NCI-H510A treated with DMSO at 0.1 percent for 48 hours (cell line): ENCODE results near the gene UBE2I.
A peak's percentile ranks its signal among the peaks of the same experiment; 100 is the strongest.
"Not testable (repeated sequence)": the region's sequence is repeated elsewhere in the genome, so short reads cannot be mapped to it uniquely, and the experiment has no call there.

Experiments
- DNase-seq: peaks from one replicate; lab custom pipeline; 2025; lab: John Stamatoyannopoulos, UW

The UBE2I gene

DNA sequence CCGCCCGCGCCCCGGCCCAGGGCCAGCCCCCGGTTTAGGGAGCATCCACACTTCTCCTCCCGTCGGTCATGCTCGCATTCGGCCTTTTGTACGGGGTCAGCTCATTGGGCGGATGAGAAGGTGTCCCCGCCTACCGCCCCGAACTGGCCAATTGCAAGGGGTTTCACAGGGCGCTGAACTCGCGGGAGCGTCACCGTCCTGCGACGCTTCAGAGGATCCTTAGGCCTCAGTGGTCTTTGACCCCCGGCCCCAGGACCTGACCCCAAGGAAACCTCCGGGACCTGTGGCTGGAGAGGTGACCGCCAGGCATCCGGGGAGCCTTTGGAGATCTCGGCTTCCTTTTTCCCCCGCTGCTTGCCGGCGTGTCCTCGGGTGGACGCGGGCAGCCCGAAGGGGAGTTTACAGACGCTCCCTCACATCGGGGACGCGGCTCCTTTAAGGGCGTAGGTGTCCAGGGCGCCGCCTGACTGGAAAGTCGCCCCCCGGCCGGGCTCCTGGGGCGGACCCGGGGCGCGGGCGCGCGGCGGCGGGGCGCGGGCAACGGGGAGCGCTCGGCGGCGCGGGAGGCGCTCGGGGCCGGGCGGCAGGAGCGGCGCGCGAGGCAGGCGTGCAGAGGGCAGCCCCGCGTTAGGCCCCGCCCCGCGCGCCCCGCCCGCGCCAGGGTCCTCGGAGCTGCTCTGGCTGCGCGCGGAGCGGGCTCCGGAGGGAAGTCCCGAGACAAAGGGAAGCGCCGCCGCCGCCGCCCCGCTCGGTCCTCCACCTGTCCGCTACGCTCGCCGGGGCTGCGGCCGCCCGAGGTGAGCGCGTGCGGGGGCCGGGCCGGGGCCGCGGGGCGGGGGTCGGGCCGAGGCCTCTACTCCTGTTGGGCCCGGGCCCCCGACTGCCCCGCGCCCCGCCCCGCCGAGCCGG, at the start of gene UBE2I:
Gene UBE2I, plus strand, starts transcription at position 660 of the 909 bp plus-strand sequence. CDS start 4,395 bp downstream, outside the sequence.
- peak; percentile 71 for DNase-seq

DNA sequence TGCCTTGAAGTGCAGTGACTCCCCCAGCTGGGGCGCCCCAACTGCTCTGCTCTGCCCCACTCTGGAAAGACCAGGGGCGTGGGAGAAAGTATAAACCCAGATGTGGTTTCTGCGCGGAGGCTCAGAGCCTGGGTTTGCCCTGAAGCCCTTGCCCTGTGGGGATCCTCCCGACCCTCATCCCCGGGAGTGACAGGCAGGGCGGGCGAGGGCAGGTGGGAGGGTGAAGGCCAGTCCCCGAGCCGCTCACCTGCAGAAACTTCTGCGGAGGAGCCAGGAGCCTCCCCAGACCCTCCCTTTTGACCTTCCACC, 49.7 kb upstream of the UBE2I start:
- no peak for DNase-seq

DNA sequence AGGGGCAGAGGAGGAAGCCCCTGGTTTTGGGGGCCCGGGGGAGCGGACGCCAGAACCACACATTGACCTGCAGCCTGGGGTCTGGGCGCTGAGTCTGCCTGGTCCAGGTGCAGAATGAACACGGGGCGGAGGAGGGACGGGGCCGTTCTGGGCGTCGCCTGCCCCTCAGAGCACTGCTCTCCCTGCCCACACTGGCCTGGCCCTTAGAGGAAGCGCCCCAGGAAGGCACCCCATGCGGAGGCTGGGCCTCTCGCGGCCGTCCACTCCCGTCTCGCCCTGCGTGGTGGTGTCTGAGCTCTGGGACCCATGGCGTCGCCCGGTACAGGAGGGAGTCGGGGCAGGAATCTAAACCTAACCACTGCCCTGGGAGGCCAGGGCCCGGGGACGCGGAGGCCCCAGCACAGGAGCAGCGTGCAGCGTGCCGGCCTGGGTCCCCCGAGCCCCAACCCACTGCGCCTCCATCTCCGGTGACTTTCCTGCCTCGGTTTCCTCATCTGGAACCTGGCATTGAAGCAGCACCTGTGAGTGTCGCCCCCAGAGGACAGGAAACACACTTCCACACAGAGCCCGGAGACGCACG, 49.2 kb upstream of the UBE2I start:
- DNase-seq, result no peak

DNA sequence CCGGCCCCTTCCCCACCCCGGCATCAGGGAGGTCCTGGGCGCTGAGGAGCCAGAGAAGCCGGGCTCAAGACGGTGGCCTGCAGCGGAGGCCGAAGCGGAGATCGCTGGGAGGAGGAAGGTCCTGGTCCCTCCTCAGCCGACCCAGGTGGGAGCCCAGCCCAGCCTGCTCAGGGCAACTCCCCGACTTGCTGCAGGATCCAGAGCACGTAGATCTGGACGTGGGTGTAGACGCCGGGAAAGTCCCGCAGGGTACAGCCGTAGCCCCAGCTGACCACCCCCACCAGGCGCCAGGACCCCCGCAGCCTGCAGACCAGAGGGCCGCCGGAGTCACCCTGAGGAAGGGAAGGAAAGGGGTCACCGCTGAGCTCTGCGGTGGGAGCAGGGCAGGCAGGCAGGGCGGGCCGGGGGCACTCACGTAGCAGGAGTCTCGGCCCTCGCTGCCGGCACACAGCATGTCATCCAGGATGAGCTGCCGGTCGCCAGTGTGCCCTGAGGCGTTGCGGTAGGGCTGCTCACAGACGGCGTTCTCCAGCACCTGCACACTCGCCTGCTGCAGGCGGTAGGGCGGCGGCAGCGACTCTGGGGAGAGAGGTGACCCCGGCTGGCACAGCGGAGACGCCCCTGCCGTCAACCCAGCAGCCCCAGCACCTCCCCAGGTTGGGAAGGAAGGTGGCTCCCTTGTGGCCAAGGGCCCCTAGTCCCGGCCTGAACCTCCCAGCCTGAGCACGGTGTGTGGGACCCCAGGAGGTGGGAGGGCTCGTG, 48.1 kb upstream of the UBE2I start:
- no peak for DNase-seq

DNA sequence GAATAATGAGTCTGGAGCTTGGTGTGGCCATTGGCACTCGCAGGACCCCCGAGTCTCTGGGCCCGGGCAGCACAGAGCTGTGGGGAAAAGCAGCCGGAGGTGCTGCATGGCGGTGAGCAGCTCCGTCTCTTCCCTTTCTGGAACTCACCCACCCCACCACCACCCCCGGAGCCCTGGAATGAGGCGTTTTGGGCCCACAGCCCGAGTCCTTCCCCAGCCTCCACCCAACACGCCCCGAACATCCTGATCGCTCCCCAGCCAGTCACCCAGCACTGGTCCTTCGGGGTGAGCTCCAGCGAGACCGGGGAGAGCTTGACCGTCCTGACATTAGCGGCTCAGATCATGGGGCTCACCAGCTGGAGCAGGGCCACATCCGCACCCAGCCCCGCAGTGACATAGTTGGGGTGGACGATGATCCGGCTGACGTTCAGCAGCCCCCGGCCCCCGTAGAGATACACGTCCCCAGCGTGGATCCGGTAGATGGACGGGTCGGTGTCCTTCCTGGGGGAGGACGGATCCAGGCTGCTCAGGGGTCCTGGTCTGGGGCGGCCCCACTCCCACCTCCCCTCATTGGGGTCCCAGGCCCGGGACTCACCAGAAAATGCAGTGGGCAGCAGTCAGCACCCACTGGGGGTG, 47.1 kb upstream of the UBE2I start:
- no peak for DNase-seq

DNA sequence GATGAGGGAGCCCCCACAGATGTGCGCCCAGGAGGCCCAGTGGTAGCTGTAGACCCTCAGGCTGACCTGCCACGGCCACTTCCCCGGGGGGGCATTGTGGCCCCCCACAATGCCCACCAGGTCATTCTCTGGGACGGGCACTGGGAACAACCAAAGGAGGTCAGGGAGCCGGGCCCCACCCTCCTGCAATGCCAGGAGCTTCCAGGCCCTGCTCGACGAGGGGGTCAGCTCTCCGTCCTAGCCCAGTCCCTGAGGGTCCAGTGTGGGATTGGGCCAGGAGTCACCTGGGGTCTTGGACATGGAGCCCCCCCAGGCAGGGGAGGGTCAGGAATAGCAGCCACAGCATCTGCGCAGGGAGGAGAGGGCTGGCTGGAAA, 46.6 kb upstream of the UBE2I start:
- no peak for DNase-seq

DNA sequence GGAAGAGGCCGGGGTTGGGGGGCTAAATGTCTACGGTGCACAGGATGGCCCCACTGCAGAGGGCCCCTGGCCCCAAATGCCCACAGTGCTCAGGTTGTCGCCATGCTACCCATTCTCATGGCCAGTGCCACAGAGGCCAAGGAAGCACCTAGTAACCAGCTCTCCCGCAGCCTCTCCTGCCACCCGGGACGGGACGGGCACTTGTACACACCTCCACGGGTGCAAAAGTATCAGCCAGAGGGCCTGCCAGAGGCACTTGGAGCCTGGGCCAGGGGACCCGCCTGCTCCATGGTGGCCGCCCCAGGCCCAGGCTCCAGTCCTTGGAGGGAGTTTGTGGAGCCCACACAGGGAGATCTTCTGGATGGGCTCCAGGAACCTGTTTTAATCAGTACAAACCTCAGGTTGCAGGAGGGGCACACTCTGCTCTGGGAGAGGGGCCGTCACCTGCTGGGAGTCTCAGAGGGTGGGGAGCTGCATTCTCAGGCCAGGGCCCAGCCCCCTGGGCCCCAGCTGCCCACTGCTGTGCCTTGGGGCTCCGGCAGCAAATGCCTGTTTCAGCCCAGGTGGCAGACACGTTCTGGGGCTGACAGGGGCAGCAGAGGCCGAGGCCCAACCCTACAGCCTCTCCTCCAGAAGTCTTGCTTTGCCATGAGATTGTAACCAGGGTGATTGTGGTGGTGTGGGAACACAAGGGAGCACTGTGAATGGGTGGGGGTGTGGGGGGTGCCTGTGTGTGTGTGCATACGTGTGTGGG, 45.7 kb upstream of the UBE2I start:
- DNase-seq, result no peak

DNA sequence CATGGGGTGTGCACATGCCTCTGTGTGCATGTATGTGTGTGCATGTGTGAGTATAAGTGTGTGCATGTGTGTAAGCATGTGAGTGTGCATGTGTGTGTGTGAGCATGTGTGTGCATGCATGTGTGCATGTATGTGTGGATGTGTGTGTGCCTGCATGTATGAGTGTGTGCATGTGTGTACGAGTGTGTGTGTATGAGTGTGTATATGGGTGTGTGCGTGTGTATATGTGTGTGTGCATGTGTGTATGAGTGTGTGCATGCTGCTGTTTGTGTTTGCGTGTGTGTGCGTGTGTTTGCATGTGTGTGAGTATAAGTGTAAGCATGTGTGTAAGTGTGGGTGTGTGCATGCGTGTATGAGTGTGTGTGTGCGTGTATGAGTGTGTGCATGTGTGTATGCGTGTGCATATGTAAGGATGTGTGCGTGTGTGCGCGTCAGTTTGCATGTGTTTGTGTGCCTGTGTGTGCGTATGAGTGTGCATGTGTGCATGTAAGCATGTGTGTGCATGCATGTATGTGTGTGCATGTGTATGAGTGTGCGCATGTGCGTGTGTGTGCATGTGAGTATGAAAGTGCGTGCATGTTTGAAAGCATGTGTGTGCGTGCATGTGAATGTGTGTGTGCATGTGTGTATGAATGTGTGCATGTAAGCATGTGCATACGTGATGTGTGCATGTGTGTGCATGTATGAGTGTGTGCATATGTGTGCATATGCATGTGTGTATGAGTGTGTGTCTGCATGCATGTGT, 44.9 kb upstream of the UBE2I start:
- DNase-seq, result no peak

DNA sequence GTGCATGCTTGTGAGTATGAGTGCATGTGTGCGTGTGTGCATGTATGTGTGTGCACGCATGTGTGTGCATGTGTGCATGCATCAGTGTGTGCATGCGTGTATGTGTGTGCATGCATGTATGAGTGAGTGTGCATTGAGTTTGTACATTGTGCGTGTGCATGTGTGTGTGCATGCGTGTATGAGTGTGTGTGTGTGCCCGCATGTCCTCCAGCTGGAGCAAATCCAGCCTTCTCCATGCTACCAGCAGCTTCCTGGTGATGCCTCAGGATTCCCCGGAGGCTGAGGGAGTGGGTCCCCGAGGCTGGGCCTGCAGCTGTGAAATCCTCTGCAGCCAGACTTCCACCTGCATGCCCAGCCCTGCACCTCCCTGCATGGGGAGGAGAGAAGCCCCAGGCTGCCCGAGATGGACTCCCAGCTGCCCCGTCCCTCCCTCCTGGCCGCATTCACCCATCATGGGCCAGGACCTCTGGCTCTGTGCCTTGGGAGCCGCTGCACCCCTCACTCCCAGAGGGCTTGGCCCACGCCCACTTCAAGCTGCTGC, 44.3 kb upstream of the UBE2I start:
- DNase-seq, result no peak

DNA sequence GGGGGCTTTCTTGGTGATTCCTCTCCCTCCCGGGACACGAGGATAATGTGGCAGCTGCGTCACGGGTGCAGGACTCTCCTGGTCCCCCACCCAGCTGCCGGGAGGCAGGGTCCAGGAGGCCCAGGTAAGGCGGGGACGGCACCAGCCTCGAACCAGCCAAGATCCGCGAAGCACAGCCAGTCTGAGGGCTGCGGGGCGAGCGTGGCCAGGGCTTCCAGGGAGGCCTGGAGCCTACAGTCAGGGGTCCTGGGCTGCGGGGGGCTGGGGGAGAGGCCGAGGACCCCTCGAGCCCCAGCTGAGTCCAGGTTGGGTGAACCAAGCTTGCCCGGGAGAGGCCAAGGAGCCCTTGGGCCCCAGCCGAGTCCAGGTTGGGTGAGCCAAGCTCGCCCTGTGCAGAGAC, 43.6 kb upstream of the UBE2I start:
- DNase-seq, result no peak

DNA sequence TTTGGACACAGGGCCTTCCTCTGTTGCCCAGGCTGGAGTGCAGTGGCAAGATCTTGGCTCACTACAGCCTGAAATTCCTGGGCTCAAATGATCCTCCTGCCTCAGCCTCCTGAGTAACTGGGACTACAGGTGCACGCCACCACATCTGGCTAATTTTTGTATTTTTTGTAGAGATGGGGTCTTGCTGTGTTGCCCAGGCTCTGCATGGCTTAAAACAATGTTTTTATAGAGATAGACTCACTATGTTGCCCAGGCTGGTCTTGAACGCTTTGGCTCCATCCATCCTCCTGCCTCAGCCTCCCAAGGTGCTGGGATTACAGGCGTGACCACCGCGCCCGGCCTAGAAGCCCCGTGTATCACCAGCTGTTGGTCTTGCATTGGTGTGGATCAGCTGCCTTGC, 40.0 kb upstream of the UBE2I start:
- not testable (repeated sequence) for DNase-seq

DNA sequence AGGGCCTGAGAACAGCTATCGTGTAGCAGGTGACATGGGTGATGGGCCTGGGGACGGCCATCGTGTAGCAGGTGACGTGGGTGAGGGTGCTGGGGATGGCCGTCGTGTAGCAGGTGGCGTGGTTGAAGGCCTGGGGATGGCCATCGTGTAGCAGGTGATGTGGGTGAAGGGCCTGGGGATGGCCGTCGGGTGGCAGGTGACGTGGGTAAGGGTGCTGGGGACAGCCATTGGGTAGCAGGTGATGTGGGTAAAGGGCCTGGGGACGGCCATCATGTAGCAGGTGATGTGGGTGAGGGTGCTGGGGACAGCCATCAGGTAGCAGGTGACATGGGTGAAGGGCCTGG, 38.1 kb upstream of the UBE2I start:
- no peak for DNase-seq

DNA sequence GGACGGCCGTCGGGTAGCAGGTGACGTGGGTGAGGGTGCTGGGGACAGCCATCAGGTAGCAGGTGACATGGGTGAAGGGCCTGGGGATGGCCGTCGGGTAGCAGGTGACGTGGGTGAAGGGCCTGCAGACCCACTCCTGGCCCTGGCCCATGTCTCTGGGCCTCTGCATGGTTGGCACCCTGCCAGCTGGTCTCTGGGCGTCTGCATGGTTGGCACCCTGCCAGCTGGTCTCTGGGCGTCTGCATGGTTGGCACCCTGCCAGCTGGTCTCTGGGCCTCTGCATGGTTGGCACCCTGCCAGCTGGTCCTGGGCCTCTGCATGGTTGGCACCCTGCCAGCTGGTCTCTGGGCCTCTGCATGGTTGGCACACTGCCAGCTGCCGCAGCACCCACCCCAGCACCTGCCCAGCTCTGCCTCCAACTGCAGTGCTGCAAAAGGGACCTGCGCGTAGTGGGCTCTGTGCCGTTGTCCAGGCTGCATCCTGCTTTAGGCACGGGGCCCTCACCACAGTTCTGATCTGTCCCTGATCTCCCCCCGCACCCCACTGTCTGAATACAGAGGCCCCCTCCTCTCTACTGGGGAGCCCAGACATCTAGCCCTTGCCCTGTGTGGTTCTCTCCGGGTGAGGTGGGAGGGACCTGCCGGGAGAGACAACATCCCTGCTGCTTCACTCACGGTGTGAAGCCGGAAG, 37.6 kb upstream of the UBE2I start:
- DNase-seq, result peak; percentile 77

DNA sequence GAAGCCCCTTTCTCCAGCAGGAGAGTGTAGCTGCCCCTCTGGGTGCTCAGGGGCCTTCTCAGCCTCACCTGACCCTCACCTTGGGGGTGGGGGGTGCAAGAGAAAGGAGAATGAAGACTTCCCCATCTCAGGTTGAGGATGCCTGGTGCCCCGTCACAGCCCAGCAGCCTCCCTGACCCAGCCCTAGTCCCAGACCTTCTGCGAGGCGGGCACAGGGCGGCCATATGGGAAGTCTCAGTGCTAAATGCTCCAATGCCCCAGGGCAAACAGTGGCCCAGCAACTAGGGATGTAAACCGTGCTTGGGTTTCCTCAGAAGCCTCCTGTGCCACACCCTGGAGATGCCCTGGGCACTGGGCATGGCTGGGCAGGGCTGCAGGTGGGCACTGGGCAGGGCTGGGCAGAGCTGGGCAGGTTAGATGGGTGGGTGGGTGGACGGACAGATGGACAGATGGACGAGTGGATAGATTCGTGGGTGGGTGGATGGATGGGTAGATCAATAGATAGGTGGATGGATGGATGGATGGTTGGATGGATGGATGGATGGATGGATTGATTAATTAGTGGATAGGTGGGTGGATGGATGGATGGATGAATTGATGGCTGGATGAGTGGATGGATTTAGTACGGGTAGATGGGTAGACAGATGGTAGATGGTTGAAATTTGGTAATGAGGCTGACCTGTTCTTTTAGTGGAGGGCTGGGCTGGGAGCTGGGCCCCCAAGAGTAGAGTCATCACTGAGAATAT, 36.8 kb upstream of the UBE2I start:
- no peak for DNase-seq

DNA sequence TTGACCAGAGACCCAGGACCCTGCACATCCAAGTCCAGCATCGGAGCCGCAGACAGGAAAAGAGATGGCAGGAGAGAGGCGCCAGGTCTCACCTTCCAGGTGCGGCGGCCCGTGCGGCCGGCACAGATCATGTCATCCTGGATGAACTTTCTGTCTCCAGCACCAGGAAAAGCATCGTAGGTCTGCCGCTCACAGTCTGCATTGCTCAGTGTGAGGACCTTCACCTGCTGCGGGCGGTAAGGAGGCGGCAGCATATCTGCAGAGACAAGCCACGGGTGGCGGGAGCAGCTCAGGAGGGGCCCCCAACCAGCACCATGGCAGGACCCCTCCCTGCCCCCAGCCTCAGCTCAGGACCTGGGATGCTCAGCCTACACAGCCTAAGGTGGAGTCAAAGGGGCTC, 35.6 kb upstream of the UBE2I start:
- no peak for DNase-seq

DNA sequence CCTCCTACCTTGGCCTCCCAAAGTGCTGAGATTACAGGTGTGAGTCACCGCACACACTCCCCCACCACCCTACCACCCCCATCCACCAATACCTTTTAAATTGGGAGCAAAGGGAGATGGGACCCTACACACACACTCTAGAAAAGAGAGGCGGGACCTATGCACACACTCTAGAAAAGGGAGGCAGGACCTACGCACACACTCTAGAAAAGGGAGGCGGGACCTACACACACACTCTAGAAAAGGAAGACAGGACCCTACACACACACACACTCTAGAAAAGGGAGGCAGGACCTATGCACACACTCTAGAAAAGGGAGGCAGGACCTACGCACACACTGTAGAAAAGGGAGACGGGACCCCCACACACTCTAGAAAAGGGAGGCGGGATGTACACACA, 34.7 kb upstream of the UBE2I start:
- no peak for DNase-seq

DNA sequence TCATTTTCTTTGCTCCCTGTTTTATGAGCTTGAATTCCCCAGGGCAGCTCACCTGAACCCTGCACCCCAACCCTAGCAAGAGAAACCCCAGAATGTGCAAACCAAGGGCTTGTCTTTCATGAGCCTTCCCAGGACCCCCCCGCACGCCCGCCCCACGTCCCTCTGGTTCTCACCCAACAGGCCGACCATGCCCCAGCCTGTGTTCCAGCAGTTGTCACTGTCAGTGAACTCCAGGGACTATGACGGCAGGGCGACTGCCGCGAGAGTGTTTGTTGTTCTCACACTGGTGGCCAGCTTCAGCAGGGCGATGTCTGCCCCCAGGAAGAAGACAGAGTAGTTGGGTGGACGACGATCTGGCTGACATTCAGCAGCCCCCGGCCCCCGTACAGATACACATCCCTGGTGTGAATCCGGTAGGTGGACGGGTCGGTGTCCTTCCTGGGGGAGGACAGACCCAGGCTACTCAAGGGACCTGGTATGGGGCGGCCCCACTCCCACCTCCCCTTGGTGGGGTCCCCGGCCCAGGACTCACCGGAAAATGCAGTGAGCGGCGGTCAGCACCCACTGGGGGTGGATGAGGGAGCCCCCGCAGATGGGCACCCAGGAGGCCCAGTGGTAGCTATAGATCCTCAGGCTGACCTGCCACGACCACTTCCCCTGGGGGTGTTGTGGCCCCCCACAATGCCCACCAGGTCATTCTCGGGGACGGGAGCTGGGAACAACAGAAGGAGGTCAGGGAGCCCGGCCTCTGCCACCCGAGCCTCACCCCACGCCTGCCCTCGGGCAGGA, 33.5 kb upstream of the UBE2I start:
- no peak for DNase-seq

DNA sequence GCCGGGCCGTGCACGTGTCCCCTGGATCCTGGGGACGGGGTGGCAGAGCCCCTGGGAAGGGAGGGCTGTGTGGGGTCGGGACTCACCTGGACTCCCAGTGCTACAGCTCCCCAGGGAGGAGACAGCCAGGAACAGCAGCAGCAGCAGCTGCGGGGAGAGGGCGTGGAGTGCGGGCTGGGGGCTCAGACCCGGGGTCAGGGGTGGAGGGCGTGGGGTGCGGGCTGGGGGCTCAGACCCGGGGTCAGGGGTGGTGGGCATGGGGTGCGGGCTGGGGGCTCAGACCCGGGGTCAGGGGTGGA, 32.9 kb upstream of the UBE2I start:
- DNase-seq, result no peak

DNA sequence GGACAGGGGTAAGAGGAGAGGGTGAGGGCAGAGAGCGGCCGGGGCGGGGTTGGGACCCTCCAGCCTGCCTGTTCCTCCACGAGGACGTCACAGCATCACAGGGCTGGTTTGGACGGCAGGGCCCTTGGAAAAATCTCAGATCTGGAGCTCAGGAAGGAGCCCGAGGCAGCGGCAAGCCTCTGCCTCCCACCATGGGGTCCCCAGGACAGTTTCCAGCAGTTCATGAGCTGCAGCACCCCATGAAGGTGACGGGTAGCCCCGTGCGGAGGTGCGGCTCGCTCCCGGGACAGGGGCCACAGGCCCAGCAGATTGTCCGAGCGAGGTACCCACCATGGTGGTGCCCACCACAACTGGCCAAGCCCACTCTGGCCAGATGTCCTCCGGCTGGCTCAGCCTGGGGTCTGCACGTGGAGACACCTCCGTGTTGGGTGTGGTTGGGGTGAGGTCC, 32.3 kb upstream of the UBE2I start:
- no peak for DNase-seq
